ENCODE results near the gene KIF26A.

Gene KIF26A

DNA sequence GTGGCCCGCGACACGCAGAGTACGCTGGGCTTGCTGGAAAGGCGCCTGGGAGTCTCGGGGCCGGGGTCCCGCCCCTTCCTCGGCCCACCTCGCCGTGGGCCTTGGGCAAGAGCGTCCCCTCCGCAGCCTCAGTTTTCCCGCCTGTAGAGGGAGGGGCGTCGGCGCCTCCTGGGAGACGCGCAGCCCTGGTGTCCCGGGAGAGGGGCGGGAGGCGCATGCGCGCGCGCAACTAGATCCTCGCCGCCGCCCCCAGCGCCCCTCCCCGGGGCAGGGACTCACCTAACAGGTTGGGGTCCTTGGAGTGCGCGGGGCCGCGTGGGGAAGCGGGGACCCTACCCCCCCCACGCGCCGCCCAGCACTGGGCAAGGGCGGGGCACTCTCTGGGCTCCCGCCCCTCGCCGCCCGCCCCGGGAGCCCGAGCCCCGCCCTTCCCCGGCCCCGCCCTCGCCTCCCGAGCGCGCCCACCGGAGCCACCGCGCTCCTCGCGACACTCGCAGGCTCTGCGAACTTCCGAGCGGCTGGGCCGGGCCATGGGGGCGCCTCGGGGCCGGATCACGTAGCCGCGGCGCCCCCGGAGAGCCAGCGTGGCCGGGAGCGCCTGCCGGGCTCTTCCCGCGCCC lies at the start of gene KIF26A:
Gene KIF26A (plus strand): TSS at position 490 of the 620 bp plus-strand sequence. CDS start 136 bp downstream, outside the sequence.
- Histone ChIP-seq H3K4me3 (ENCODE audit: low read length) (no peak within 1 kb of the TSS), H3K4me1 (ENCODE audit: low read length) (no peaks in the 10 kb centered on the region), H3K79me2 (ENCODE audit: low read length) (no peaks in the 10 kb centered on the region), H4K20me1 (ENCODE audit: insufficient read depth, low read length) (no peaks in the 10 kb centered on the region), H3K27ac (ENCODE audit: low read length) (no peak within 1 kb of the TSS), H3K27me3 (ENCODE audit: low read depth, low read length) (no peaks in the 10 kb centered on the region), H3K4me2 (ENCODE audit: low read length) (no peak within 1 kb of the TSS), H3K9ac (ENCODE audit: low read length) (no peak within 1 kb of the TSS), H2AFZ (ENCODE audit: low read depth, low read length) (no peak within 1 kb of the TSS), H3K9me3 (ENCODE audit: insufficient read depth, low read length) (no peaks in the 10 kb centered on the region), H3K36me3 (replicated peaks; ENCODE audit: low read depth, low read length) (no peaks in the 10 kb centered on the region)
- TF ChIP-seq CTCF (IDR thresholded peaks at IDR 0.05; ENCODE audit: low read depth, low read length), result no peak
- no peak for TF ChIP-seq EZH2phosphoT487 (IDR thresholded peaks at IDR 0.05; ENCODE audit: low read depth)

DNA sequence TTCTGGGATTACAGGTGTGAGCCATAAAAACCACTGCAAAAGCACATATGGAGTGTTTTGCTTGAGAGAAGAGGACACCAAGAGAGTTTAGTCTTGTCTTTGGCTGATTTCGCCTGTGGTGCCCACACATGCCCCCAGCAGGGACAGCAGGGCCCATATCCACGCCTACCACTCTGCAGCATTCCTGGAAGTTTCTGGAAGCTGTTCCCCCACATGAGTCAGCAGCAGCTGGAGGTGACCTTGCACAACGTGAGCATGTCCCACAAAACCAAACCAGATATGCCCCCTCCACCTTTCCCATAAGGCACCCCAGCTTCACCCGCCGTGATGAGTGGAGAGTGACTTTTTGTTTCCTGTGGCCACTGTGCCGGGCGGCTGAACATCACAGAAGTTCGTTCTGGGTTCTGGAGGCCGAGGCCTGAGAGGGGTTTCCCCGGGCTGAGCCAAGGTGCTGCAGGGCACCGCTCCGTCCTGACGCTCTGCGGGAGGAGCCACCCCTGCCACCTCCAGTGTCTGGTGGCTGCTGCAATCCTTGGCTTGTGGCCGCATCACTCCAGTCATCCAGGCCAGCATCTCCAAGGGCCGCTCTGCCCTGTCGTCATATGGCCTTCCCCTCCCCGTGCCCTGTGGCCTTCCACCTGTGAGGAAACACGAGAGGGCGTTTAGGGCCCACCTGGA lies 48.2 kb upstream of the KIF26A start:
- Histone ChIP-seq H3K79me2 (ENCODE audit: low read length) (no peaks in the 10 kb centered on the region), H3K4me1 (ENCODE audit: low read length) (peaks cover 6% of the 10 kb centered on the region; the same call in 1 of the 2 replicates), H2AFZ (ENCODE audit: low read depth, low read length) (no peak overlapping the region), H3K9ac (ENCODE audit: low read length) (no peak overlapping the region), H3K4me3 (ENCODE audit: low read length) (no peak overlapping the region), H4K20me1 (ENCODE audit: insufficient read depth, low read length) (no peaks in the 10 kb centered on the region), H3K27ac (ENCODE audit: low read length) (no peak overlapping the region), H3K36me3 (replicated peaks; ENCODE audit: low read depth, low read length) (no peaks in the 10 kb centered on the region), H3K4me2 (ENCODE audit: low read length) (no peak overlapping the region), H3K27me3 (ENCODE audit: low read depth, low read length) (no peaks in the 10 kb centered on the region), H3K9me3 (ENCODE audit: insufficient read depth, low read length) (no peaks in the 10 kb centered on the region)
- TF ChIP-seq EZH2phosphoT487 (IDR thresholded peaks at IDR 0.05; ENCODE audit: low read depth) (no peak), CTCF (IDR thresholded peaks at IDR 0.05; ENCODE audit: low read depth, low read length) (no peak)

DNA sequence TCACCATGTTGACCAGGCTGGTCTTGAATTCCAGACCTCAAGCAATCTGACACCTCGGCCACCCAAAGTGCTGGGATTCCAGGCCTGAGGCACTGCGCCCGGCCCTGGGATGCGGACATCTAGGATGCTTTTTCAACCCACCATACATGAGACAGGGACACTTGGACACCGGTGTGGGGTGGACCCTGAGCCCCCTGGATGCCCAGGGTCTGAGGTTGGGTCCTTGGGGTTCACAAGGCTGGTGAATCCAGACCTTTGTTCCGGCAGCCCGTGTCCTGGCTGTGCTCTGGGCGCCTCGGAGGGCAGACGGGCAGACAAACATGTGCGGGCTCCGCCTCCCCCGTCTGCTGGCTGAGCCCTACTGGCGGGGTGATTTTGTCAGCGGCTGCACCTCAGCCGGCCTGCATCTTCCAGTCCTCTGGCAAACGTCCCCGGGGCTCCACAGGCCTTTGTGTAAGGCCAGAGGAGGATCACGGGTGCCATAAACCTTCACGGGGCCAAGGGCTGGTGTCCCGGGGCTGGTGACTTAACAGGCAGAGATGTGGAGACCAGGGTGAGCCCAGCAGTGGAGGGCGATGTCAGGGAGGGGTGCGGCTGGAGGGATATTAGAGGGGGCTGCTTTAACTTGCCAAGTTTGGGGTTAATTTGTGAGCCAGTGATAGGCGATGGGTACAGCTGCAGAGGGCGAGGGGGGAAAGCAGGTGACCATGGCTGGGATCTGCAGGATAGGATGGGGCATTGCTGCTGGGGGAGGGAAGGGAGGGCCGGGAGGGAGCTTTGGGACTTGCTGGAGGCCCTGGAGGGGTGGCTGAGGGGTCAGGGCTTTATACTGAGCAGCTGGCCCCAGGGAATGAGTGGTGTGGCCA lies 47.1 kb upstream of the KIF26A start:
- Histone ChIP-seq H3K79me2 (ENCODE audit: low read length) (no peaks in the 10 kb centered on the region), H3K9me3 (ENCODE audit: insufficient read depth, low read length) (no peaks in the 10 kb centered on the region)

More for the DNA sequence above, 47.1 kb upstream of the KIF26A start:
- no peak overlapping the region for H2AFZ ChIP-seq (ENCODE audit: low read depth, low read length)
- no peak overlapping the region for H3K27ac ChIP-seq (ENCODE audit: low read length)
- H3K4me2 ChIP-seq (ENCODE audit: low read length), result no peak overlapping the region
- no peaks in the 10 kb centered on the region for H3K27me3 ChIP-seq (ENCODE audit: low read depth, low read length)
- H3K4me3 ChIP-seq (ENCODE audit: low read length), result no peak overlapping the region
- H4K20me1 ChIP-seq (ENCODE audit: insufficient read depth, low read length), result no peaks in the 10 kb centered on the region
- H3K9ac ChIP-seq (ENCODE audit: low read length), result no peak overlapping the region
- H3K36me3 ChIP-seq (replicated peaks; ENCODE audit: low read depth, low read length), result no peaks in the 10 kb centered on the region
- TF ChIP-seq CTCF (IDR thresholded peaks at IDR 0.05; ENCODE audit: low read depth, low read length) (no peak), EZH2phosphoT487 (IDR thresholded peaks at IDR 0.05; ENCODE audit: low read depth) (no peak)
- H3K4me1 ChIP-seq (ENCODE audit: low read length), result peaks cover 6% of the 10 kb centered on the region; the same call in 1 of the 2 replicates

Measured in OCI-LY3 (cell line).